HEK293 (cell line): ENCODE results near the gene BCAT1.

Experiments used
- HOXC10 ChIP-seq: sonication (generic); formaldehyde crosslinking; IDR thresholded peaks from 2 replicates; pipeline ENCODE4 v1.8.1; 2023; ENCODE audit warnings: mild to moderate bottlenecking, missing genetic modification reagents
- OSR2 ChIP-seq: fragments of 450-650 bp; formaldehyde crosslinking; IDR thresholded peaks from 2 replicates; pipeline ENCODE4 v1.5.1; 2016; ENCODE audit warnings: missing biosample characterization, missing genetic modification characterization
- YY1 ChIP-seq: fragments of 450-650 bp; formaldehyde crosslinking; IDR thresholded peaks from 2 replicates; pipeline ENCODE4 v1.5.1; 2018; ENCODE audit warnings: missing biosample characterization, missing genetic modification characterization
- ZFHX2 ChIP-seq: fragments of 450-650 bp; formaldehyde crosslinking; conservative IDR thresholded peaks from 2 replicates; pipeline ENCODE4 v1.5.1; 2016; ENCODE audit warnings: missing biosample characterization, missing genetic modification characterization
- ZNF10 ChIP-seq: fragments of 450-650 bp; formaldehyde crosslinking; IDR thresholded peaks from 2 replicates; pipeline ENCODE4 v1.5.1; 2017; ENCODE audit warnings: missing biosample characterization, missing genetic modification characterization
- ZNF274 ChIP-seq, 2 experiments: fragments of 200-500 bp in 1 of 2; fragments of 450-650 bp in 1 of 2; sonication (Bioruptor generic) in 1 of 2; formaldehyde crosslinking in 1 of 2; IDR thresholded peaks; 2 replicates each; pipeline versions ENCODE4 v1.5.1 to v1.6.1; 2014 to 2016; ENCODE audit warnings: borderline replicate concordance in 1 of 2, inconsistent platforms in 1 of 2, low read length in 1 of 2, missing biosample characterization in 1 of 2, missing genetic modification characterization in 1 of 2
- ZNF292 ChIP-seq: fragments of 450-650 bp; formaldehyde crosslinking; IDR thresholded peaks from 2 replicates; pipeline ENCODE4 v1.5.1; 2016; ENCODE audit warnings: low read depth, missing biosample characterization, missing genetic modification characterization, borderline replicate concordance
- ZNF549 ChIP-seq: fragments of 450-650 bp; IDR thresholded peaks from 2 replicates; pipeline ENCODE4 v1.5.1; 2018; ENCODE audit warnings: missing biosample characterization, missing genetic modification characterization, mild to moderate bottlenecking, inconsistent platforms, moderate library complexity
- ZNF707 ChIP-seq: fragments of 450-650 bp; formaldehyde crosslinking; IDR thresholded peaks from 2 replicates; pipeline ENCODE4 v1.5.1; 2016; ENCODE audit warnings: missing biosample characterization, missing genetic modification characterization
- ZSCAN30 ChIP-seq: fragments of 450-650 bp; IDR thresholded peaks from 2 replicates; pipeline ENCODE4 v1.5.1; 2018; ENCODE audit warnings: missing biosample characterization, mild to moderate bottlenecking, missing genetic modification characterization, moderate library complexity
- TF ChIP-seq, protein P1 (sequence below): fragments of 450-650 bp; IDR thresholded peaks from 2 replicates; pipeline ENCODE4 v1.5.1; 2018; ENCODE audit warnings: missing biosample characterization, mild to moderate bottlenecking, missing genetic modification characterization
- TF ChIP-seq, protein P2 (sequence below): fragments of 450-650 bp; formaldehyde crosslinking; IDR thresholded peaks from 2 replicates; pipeline ENCODE4 v1.5.1; 2016; ENCODE audit warnings: missing biosample characterization, missing genetic modification characterization
- TF ChIP-seq, protein P3 (sequence below): fragments of 450-650 bp; formaldehyde crosslinking; IDR thresholded peaks from 2 replicates; pipeline ENCODE4 v1.5.1; 2016; ENCODE audit warnings: missing biosample characterization, missing genetic modification characterization, low read depth
- TF ChIP-seq, protein P4 (sequence below): fragments of 450-650 bp; formaldehyde crosslinking; IDR thresholded peaks from 2 replicates; pipeline ENCODE4 v1.5.1; 2016; ENCODE audit warnings: missing biosample characterization, missing genetic modification characterization

DNA sequence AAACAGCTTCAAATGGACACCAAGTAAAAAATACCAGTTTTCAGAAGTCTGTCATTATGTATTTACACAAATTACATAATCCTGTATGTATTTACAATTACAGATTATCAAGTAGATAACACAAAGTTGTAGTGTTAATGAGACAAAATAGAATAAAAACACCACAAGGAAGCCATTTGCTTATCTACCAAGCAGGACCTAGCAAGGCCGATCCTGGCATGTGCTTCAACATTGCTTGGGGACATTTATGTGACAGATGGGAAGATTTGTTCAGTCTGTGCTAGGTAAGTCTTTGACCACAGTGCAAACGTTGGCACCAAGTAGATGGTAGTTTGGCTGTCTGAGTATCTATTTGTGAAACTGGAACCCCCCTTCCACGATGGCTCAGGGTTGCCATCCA, 35.8 kb downstream of the BCAT1 start:
- TF ChIP-seq OSR2 (tag by site-specific recombination) (no peak), ZNF707 (tag by site-specific recombination) (no peak), ZSCAN30 (tag by site-specific recombination) (no peak), HOXC10 (CRISPR knock-in tag) (no peak), ZNF274 (IDR thresholded peaks at IDR 0.05; ENCODE audit: low read length) (no peak), ZNF274 (tag by site-specific recombination; IDR thresholded peaks at IDR 0.05; ENCODE audit: borderline replicate concordance) (no peak), ZNF10 (tag by site-specific recombination) (no peak), YY1 (tag by site-specific recombination) (no peak), ZNF292 (tag by site-specific recombination) (no peak), ZFHX2 (tag by site-specific recombination) (no peak), ZNF549 (tag by site-specific recombination) (no peak)
- TF ChIP-seq, protein P1, sequence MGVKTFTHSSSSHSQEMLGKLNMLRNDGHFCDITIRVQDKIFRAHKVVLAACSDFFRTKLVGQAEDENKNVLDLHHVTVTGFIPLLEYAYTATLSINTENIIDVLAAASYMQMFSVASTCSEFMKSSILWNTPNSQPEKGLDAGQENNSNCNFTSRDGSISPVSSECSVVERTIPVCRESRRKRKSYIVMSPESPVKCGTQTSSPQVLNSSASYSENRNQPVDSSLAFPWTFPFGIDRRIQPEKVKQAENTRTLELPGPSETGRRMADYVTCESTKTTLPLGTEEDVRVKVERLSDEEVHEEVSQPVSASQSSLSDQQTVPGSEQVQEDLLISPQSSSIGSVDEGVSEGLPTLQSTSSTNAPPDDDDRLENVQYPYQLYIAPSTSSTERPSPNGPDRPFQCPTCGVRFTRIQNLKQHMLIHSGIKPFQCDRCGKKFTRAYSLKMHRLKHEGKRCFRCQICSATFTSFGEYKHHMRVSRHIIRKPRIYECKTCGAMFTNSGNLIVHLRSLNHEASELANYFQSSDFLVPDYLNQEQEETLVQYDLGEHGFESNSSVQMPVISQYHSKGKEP: no peak
- TF ChIP-seq, protein P2, sequence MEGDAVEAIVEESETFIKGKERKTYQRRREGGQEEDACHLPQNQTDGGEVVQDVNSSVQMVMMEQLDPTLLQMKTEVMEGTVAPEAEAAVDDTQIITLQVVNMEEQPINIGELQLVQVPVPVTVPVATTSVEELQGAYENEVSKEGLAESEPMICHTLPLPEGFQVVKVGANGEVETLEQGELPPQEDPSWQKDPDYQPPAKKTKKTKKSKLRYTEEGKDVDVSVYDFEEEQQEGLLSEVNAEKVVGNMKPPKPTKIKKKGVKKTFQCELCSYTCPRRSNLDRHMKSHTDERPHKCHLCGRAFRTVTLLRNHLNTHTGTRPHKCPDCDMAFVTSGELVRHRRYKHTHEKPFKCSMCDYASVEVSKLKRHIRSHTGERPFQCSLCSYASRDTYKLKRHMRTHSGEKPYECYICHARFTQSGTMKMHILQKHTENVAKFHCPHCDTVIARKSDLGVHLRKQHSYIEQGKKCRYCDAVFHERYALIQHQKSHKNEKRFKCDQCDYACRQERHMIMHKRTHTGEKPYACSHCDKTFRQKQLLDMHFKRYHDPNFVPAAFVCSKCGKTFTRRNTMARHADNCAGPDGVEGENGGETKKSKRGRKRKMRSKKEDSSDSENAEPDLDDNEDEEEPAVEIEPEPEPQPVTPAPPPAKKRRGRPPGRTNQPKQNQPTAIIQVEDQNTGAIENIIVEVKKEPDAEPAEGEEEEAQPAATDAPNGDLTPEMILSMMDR (tag by site-specific recombination): no peak
- TF ChIP-seq, protein P3, sequence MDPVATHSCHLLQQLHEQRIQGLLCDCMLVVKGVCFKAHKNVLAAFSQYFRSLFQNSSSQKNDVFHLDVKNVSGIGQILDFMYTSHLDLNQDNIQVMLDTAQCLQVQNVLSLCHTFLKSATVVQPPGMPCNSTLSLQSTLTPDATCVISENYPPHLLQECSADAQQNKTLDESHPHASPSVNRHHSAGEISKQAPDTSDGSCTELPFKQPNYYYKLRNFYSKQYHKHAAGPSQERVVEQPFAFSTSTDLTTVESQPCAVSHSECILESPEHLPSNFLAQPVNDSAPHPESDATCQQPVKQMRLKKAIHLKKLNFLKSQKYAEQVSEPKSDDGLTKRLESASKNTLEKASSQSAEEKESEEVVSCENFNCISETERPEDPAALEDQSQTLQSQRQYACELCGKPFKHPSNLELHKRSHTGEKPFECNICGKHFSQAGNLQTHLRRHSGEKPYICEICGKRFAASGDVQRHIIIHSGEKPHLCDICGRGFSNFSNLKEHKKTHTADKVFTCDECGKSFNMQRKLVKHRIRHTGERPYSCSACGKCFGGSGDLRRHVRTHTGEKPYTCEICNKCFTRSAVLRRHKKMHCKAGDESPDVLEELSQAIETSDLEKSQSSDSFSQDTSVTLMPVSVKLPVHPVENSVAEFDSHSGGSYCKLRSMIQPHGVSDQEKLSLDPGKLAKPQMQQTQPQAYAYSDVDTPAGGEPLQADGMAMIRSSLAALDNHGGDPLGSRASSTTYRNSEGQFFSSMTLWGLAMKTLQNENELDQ (tag by site-specific recombination): no peak
- TF ChIP-seq, protein P4, sequence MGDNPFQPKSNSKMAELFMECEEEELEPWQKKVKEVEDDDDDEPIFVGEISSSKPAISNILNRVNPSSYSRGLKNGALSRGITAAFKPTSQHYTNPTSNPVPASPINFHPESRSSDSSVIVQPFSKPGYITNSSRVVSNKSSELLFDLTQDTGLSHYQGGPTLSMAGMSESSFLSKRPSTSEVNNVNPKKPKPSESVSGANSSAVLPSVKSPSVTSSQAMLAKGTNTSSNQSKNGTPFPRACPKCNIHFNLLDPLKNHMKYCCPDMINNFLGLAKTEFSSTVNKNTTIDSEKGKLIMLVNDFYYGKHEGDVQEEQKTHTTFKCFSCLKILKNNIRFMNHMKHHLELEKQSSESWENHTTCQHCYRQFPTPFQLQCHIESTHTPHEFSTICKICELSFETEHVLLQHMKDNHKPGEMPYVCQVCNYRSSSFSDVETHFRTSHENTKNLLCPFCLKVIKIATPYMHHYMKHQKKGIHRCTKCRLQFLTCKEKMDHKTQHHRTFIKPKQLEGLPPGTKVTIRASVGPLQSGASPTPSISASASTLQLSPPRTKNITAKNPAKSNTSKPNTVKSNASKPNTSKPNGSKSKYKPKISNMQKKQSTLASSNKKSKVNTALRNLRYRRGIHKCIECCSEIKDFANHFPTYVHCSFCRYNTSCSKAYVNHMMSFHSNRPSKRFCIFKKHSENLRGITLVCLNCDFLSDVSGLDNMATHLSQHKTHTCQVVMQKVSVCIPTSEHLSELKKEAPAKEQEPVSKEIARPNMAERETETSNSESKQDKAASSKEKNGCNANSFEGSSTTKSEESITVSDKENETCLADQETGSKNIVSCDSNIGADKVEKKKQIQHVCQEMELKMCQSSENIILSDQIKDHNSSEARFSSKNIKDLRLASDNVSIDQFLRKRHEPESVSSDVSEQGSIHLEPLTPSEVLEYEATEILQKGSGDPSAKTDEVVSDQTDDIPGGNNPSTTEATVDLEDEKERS: no peak
